Trophoblast cell (in vitro differentiated cells and primary cell): Measurements from ENCODE around the gene NOL6.

ENCODE experiments used
- DNase-seq, 2 donors: peaks; one replicate each; pipeline ENCODE4 v3.0.0-alpha.2; 2016
- H2AFZ ChIP-seq: 2 replicates; pipeline ENCODE4 v1.6.1; 2013; ENCODE audit warnings: low read length, moderate library complexity, mild to moderate bottlenecking; ENCODE audit not compliant: insufficient read depth, poor library complexity
- H2AK5ac ChIP-seq: 2 replicates; pipeline ENCODE4 v1.6.1; 2013; ENCODE audit warnings: mild to moderate bottlenecking, low read length
- H2BK120ac ChIP-seq: 2 replicates; pipeline ENCODE4 v1.6.1; 2013; ENCODE audit warnings: low read length, mild to moderate bottlenecking, moderate library complexity; ENCODE audit not compliant: insufficient read depth, poor library complexity
- H2BK12ac ChIP-seq: 2 replicates; pipeline ENCODE4 v1.6.1; 2013; ENCODE audit warnings: mild to moderate bottlenecking, low read length, moderate library complexity
- H2BK5ac ChIP-seq: 2 replicates; pipeline ENCODE4 v1.6.1; 2013; ENCODE audit warnings: low read length, low read depth, moderate library complexity, mild to moderate bottlenecking; ENCODE audit not compliant: poor library complexity
- H3K14ac ChIP-seq: 2 replicates; pipeline ENCODE4 v1.6.1; 2013; ENCODE audit warnings: mild to moderate bottlenecking, low read length
- H3K18ac ChIP-seq: 2 replicates; pipeline ENCODE4 v1.6.1; 2013; ENCODE audit warnings: mild to moderate bottlenecking, low read length
- H3K23ac ChIP-seq: 2 replicates; pipeline ENCODE4 v1.6.1; 2013; ENCODE audit warnings: low read length
- H3K27ac ChIP-seq: 2 replicates; pipeline ENCODE4 v1.5.1; 2013; ENCODE audit warnings: low read depth, mild to moderate bottlenecking, inconsistent platforms, low read length, moderate library complexity
- H3K27me3 ChIP-seq: 2 replicates; pipeline ENCODE4 v1.6.1; 2013; ENCODE audit warnings: inconsistent platforms, mild to moderate bottlenecking, low read length, moderate library complexity; ENCODE audit not compliant: insufficient read depth
- H3K36me3 ChIP-seq, 2 experiments: 1 replicate in 1 of 2; 2 replicates in 1 of 2; pipeline ENCODE4 v1.6.1; 2013; ENCODE audit warnings: low read length in 2 of 2, mild to moderate bottlenecking in 2 of 2, moderate library complexity in 1 of 2; ENCODE audit not compliant: insufficient read depth in 2 of 2, control insufficient read depth in 1 of 2
- H3K4ac ChIP-seq: 2 replicates; pipeline ENCODE4 v1.6.1; 2013; ENCODE audit warnings: low read depth, mild to moderate bottlenecking, low read length, moderate library complexity
- H3K4me1 ChIP-seq, 2 experiments: 1 replicate in 1 of 2; 2 replicates in 1 of 2; pipeline ENCODE4 v1.6.1; 2013; ENCODE audit warnings: low read length in 2 of 2, mild to moderate bottlenecking in 2 of 2, moderate library complexity in 1 of 2; ENCODE audit not compliant: insufficient read depth in 2 of 2, control insufficient read depth in 1 of 2
- H3K4me2 ChIP-seq: 2 replicates; pipeline ENCODE4 v1.6.1; 2013; ENCODE audit warnings: inconsistent platforms, mild to moderate bottlenecking, low read length, moderate library complexity
- H3K4me3 ChIP-seq: 2 replicates; pipeline ENCODE4 v1.5.1; 2013; ENCODE audit warnings: mild to moderate bottlenecking, low read depth, low read length, inconsistent platforms
- H3K79me1 ChIP-seq: one replicate; pipeline ENCODE4 v1.6.1; 2013; ENCODE audit warnings: low read length
- H3K79me2 ChIP-seq: 2 replicates; pipeline ENCODE4 v1.6.1; 2013; ENCODE audit warnings: low read length, mild to moderate bottlenecking; ENCODE audit not compliant: control insufficient read depth, insufficient read depth, poor library complexity
- H3K9ac ChIP-seq: 2 replicates; pipeline ENCODE4 v1.6.1; 2013; ENCODE audit warnings: mild to moderate bottlenecking, low read length
- H3K9me3 ChIP-seq: 2 replicates; pipeline ENCODE4 v1.6.1; 2013; ENCODE audit warnings: low read depth, mild to moderate bottlenecking, control low read depth, inconsistent platforms, low read length; ENCODE audit not compliant: insufficient read depth
- H4K12ac ChIP-seq: 2 replicates; pipeline ENCODE4 v1.6.1; 2013; ENCODE audit warnings: low read depth, mild to moderate bottlenecking, low read length, moderate library complexity
- H4K8ac ChIP-seq: 2 replicates; pipeline ENCODE4 v1.6.1; 2013; ENCODE audit warnings: low read depth, mild to moderate bottlenecking, low read length, moderate library complexity
- H4K91ac ChIP-seq: one replicate; pipeline ENCODE4 v1.6.1; 2013; ENCODE audit warnings: low read depth, mild to moderate bottlenecking, low read length, moderate library complexity
- WGBS: extraction: QIAGEN DNeasy Blood & Tissue Kit; methylation state at CpG from one replicate; pipeline ENCODE4 v1.1.7; 2013; ENCODE audit warnings: missing lambda C conversion rate; ENCODE audit not compliant: insufficient read length, insufficient coverage; ENCODE audit errors: extremely low coverage; 5-methylcytosine and 5-hydroxymethylcytosine counted together

NOL6 gene

DNA sequence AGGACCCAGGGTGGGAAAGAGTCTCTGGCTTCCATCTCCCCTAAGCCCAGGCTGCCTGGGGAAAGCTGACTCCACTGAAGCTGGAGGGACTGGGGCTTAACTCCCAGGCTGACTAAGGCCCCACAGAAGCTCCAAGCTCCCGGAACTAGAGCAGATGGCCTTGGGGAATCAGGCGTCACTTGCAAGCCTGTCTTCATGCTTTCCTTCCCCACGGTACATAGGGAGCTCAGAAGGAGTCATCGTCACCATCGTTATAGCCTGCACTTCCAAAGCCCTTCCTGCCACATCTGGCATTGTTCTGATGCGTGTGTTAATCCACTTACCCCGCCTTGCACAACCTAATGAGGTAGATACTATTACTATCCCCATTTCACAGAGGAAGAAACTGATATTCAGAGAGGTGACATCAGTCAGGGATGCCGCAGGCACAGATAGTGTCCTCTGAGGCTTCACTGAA is 37.9 kb downstream of the NOL6 start:
- no peak overlapping the region for H2BK120ac ChIP-seq
- no peak overlapping the region for H4K91ac ChIP-seq
- H3K9me3 ChIP-seq, result no peaks in the 10 kb centered on the region
- H3K36me3 ChIP-seq, result no peaks in the 10 kb centered on the region
- no peak overlapping the region for H4K8ac ChIP-seq
- no peak overlapping the region for H3K27ac ChIP-seq
- no peak overlapping the region for H3K4ac ChIP-seq
- no peak overlapping the region for H3K4me2 ChIP-seq
- no peak overlapping the region for H4K12ac ChIP-seq
- no peaks in the 10 kb centered on the region for H3K79me1 ChIP-seq
- H3K79me2 ChIP-seq, result no peaks in the 10 kb centered on the region
- no peak overlapping the region for H2AFZ ChIP-seq
- no peak overlapping the region for H3K23ac ChIP-seq
- peak overlapping the region; percentile 23 for H2BK12ac ChIP-seq
- DNase-seq, result peak in 1 of 2 donors; percentile 14
- no peak overlapping the region for H3K14ac ChIP-seq
- H2BK5ac ChIP-seq, result no peak overlapping the region
- no peak overlapping the region for H3K9ac ChIP-seq
- H3K4me3 ChIP-seq, result no peak overlapping the region
- WGBS, result no CpG with 5 or more reads among the region's 8 CpGs
- no peak overlapping the region for H2AK5ac ChIP-seq
- no peaks in the 10 kb centered on the region for H3K27me3 ChIP-seq
- H3K18ac ChIP-seq, result no peak overlapping the region
- H3K4me1 ChIP-seq, result peaks cover 16% of the 10 kb centered on the region in 2 experiments

- Histone ChIP-seq H4K12ac (no peak overlapping the region), H3K4me2 (no peak overlapping the region), H2BK5ac (no peak overlapping the region), H3K9me3 (no peaks in the 10 kb centered on the region), H3K4me3 (no peak overlapping the region), H3K23ac (no peak overlapping the region), H2AK5ac (no peak overlapping the region), H3K27me3 (no peaks in the 10 kb centered on the region), H3K18ac (no peak overlapping the region), H3K79me1 (no peaks in the 10 kb centered on the region), H3K14ac (no peak overlapping the region), H3K79me2 (no peaks in the 10 kb centered on the region), H2BK120ac (no peak overlapping the region), H3K4ac (no peak overlapping the region), H3K27ac (no peak overlapping the region), H2AFZ (no peak overlapping the region), H3K36me3 (no peaks in the 10 kb centered on the region), H3K4me1 (peaks cover 16% of the 10 kb centered on the region in 2 experiments), H4K91ac (no peak overlapping the region), H3K9ac (no peak overlapping the region), H2BK12ac (no peak overlapping the region), H4K8ac (no peak overlapping the region)
- 100% methylated on average over 1 of the region's 16 CpGs for WGBS
- DNase-seq, result no peak
Observed at GRCh38 chr9:33434317-33435105, 39.2 kb downstream of the NOL6 start.

DNA sequence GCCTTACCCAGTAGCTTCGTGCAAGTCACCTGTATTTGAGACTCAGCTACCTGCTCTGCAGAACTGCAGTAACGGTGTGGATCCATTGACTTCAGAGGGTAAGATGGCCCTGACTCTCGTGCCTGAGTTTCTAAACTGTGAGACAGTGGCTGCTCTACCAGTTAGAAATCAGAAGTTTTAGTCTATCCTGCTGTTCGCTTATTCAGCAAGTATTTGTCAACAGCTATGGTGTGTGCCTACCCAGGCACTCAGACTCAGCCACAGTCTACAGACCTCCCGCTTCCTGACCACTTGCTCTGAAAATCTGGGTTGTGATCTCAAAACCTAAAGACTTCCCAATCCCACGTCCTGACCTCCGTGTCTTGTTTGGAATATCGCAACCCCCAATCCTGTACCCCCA is 39.9 kb downstream of the NOL6 start:
- no CpG with 5 or more reads among the region's 8 CpGs for WGBS
- H3K27me3 ChIP-seq, result no peaks in the 10 kb centered on the region
- no peak overlapping the region for H2BK120ac ChIP-seq
- H3K14ac ChIP-seq, result no peak overlapping the region
- no peak overlapping the region for H4K12ac ChIP-seq
- no peak overlapping the region for H3K4me2 ChIP-seq
- no peaks in the 10 kb centered on the region for H3K9me3 ChIP-seq
- DNase-seq, result no peak
- no peak overlapping the region for H3K27ac ChIP-seq
- no peak overlapping the region for H4K8ac ChIP-seq
- H3K4ac ChIP-seq, result no peak overlapping the region
- H3K4me1 ChIP-seq, result peaks cover 16% of the 10 kb centered on the region in 2 experiments
- no peak overlapping the region for H2AK5ac ChIP-seq
- H3K79me1 ChIP-seq, result no peaks in the 10 kb centered on the region
- no peak overlapping the region for H4K91ac ChIP-seq
- no peak overlapping the region for H2AFZ ChIP-seq
- no peak overlapping the region for H2BK5ac ChIP-seq
- no peaks in the 10 kb centered on the region for H3K36me3 ChIP-seq
- H3K79me2 ChIP-seq, result no peaks in the 10 kb centered on the region
- no peak overlapping the region for H3K9ac ChIP-seq
- H2BK12ac ChIP-seq, result no peak overlapping the region
- no peak overlapping the region for H3K4me3 ChIP-seq
- no peak overlapping the region for H3K18ac ChIP-seq
- no peak overlapping the region for H3K23ac ChIP-seq

- DNase-seq, result peak in 1 of 2 donors; percentile 44
- no peak overlapping the region for H4K91ac ChIP-seq
- no peak overlapping the region for H2BK12ac ChIP-seq
- no peak overlapping the region for H3K14ac ChIP-seq
- no peak overlapping the region for H3K4me3 ChIP-seq
- H2BK5ac ChIP-seq, result no peak overlapping the region
- H3K9ac ChIP-seq, result no peak overlapping the region
- H3K36me3 ChIP-seq, result no peaks in the 10 kb centered on the region
- H3K4ac ChIP-seq, result no peak overlapping the region
- H3K18ac ChIP-seq, result no peak overlapping the region
- H3K9me3 ChIP-seq, result no peaks in the 10 kb centered on the region
- no peaks in the 10 kb centered on the region for H3K27me3 ChIP-seq
- H2AFZ ChIP-seq, result no peak overlapping the region
- no peak overlapping the region for H4K8ac ChIP-seq
- WGBS, result no CpG with 5 or more reads among the region's 2 CpGs
- H3K4me2 ChIP-seq, result no peak overlapping the region
- no peak overlapping the region for H3K27ac ChIP-seq
- H2BK120ac ChIP-seq, result no peak overlapping the region
- peaks cover 9 to 10% of the 10 kb centered on the region in 2 experiments for H3K4me1 ChIP-seq
- no peak overlapping the region for H3K23ac ChIP-seq
- no peak overlapping the region for H4K12ac ChIP-seq
- no peak overlapping the region for H2AK5ac ChIP-seq
- H3K79me1 ChIP-seq, result no peaks in the 10 kb centered on the region
- no peaks in the 10 kb centered on the region for H3K79me2 ChIP-seq
Observed at GRCh38 chr9:33431420-33431819, 42.3 kb downstream of the NOL6 start.
